Inferior parietal cortex (tissue), 1 donor: ENCODE data around the gene PTPN22.

Experiments used
- DNase-seq: peaks from one replicate; pipeline ENCODE4 v3.0.0-alpha.2; 2016; ENCODE audit errors: extremely low spot score

The PTPN22 gene

GRCh38 chr1:113887402-113888175, 16.1 kb upstream of the PTPN22 start, which contains the start of gene BCL2L15:
Gene BCL2L15, minus strand, starts transcription at chr1:113887581. Its CDS starts 206 bp downstream, at chr1:113887375.
- DNase-seq: no peak

GRCh38 chr1:113886417-113887401, 15.2 kb upstream of the PTPN22 start:
- DNase-seq: no peak

GRCh38 chr1:113881661-113882060, 10.1 kb upstream of the PTPN22 start:
- no peak for DNase-seq

GRCh38 chr1:113879739-113880038, 8.2 kb upstream of the PTPN22 start:
- no peak for DNase-seq

GRCh38 chr1:113876176-113876575, 4.7 kb upstream of the PTPN22 start:
- no peak for DNase-seq

GRCh38 chr1:113875714-113876113, 4.2 kb upstream of the PTPN22 start:
- peak; percentile 17 for DNase-seq

- no peak for DNase-seq
Measured at GRCh38 chr1:113874012-113874879, 2.7 kb upstream of the PTPN22 start.

- DNase-seq: no peak
Measured at GRCh38 chr1:113872219-113872935, 865 bp upstream of the PTPN22 start.

- no peak for DNase-seq
Measured at GRCh38 chr1:113870778-113871177, 734 bp downstream of the PTPN22 start.

- no peak for DNase-seq
Measured at GRCh38 chr1:113868387-113869083, 3.0 kb downstream of the PTPN22 start.

- DNase-seq: no peak
Measured at GRCh38 chr1:113861641-113862040, 9.9 kb downstream of the PTPN22 start.

GRCh38 chr1:113860891-113861290, 10.6 kb downstream of the PTPN22 start:
- DNase-seq: no peak

- DNase-seq: no peak
Measured at GRCh38 chr1:113859478-113860175, 11.9 kb downstream of the PTPN22 start.

GRCh38 chr1:113858982-113859381, 12.5 kb downstream of the PTPN22 start:
- DNase-seq: no peak

- DNase-seq: no peak
Measured at GRCh38 chr1:113858418-113858817, 13.1 kb downstream of the PTPN22 start.

GRCh38 chr1:113857776-113858175, 13.7 kb downstream of the PTPN22 start:
- no peak for DNase-seq

- DNase-seq: no peak
Measured at GRCh38 chr1:113856401-113856790, 15.1 kb downstream of the PTPN22 start.

GRCh38 chr1:113855630-113856400, 15.7 kb downstream of the PTPN22 start:
- no peak for DNase-seq

- no peak for DNase-seq
Measured at GRCh38 chr1:113854234-113854633, 17.3 kb downstream of the PTPN22 start.
